ENCODE results near the gene SVIL.
"Not testable (repeated sequence)": the region's sequence is repeated elsewhere in the genome, so short reads cannot be mapped to it uniquely, and the experiment has no call there.

SVIL gene

DNA sequence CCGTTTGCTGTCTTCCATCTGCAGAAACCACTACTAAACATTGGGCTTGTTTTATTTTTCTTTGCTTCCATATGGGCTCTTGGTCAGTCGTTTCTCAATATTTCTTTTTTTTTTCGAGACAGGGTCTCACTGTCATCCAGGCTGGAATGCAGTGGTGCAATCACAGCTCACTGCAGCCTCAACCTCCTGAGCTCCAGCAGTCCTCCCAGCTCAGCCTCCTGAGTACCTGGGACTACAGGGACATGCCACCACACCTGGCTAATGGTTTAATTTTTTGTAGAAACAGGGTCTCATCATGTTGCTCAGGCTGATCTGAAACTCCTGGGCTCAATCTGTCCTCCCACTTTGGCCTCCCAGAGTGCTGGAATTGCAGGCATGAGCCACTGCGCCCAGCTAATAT, 182.8 kb downstream of the SVIL start:
- no peak for DNase-seq (ENCODE audit: low spot score)

- no peak for DNase-seq (ENCODE audit: low spot score)
These were observed 184.4 kb downstream of the SVIL start for GRCh38 chr10:29450405-29450804.

DNA sequence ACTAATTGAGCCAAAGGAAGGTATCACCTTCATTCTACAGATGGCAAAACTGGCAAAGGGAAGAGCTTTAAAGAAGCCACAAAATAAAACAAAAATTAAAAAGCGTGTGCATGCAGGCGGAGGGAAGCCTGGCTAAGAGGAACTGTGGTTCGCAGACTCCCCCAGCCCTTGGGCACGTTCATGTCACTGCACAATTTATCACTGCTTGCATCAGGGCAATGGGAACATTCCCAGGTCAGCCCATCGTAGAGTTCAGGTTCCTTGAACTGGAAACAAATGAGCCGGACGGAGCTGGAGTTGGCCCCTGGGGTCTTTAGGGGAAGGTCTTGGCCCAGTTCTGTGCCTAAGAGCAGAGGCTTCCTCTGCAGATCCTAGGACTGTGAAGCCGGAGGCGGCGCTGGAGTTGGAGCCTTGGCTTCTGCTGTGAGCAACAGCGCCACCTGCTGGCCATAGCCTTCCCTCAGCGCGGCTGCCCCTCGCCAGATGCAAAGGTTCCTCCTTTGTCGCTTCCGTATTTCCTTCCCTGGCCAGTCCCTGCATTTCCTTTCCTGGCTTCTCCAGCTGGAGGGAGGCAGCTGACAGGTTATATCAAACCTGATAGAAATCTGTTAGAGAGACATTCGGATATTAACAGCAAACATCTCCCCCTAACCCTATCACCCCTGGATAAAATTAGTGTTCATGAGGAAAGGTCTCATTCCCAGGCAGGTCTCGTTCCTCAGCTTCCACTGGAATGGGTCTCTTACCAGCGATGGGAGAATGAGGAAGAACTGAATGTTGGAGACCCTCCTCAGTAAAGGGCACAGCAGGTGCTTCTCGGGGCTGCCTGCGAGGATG, 185.8 kb downstream of the SVIL start:
- peak; percentile 73 for DNase-seq (ENCODE audit: low spot score)

GRCh38 chr10:29448125-29448524, 186.6 kb downstream of the SVIL start:
- DNase-seq (ENCODE audit: low spot score): no peak

GRCh38 chr10:29446327-29446726, 188.4 kb downstream of the SVIL start:
- no peak for DNase-seq (ENCODE audit: low spot score)

GRCh38 chr10:29443745-29444523, 190.8 kb downstream of the SVIL start:
- DNase-seq (ENCODE audit: low spot score): no peak

- no peak for DNase-seq (ENCODE audit: low spot score)
These were observed 193.8 kb downstream of the SVIL start for GRCh38 chr10:29440981-29441380.

DNA sequence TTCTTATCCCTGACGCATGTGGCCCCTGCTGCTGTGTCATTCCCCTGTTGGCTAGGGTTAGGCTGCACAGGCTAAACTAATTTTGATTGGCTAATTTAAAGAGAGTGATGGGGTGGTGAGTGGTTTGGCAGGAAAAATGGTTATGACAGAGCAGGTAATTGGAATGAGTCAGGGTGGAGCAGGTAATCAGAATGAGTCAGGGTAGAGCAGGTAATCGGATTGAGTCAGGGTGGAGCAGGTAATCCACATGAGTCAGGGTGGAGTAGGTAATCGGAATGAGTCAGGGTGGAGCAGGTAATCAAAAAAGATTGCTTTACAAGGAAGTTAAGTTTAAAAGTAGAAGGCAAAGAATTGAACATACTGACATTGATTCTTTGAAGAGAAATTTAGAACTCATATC, 195.8 kb downstream of the SVIL start:
- not testable (repeated sequence) for DNase-seq (ENCODE audit: low spot score)

- DNase-seq (ENCODE audit: low spot score): no peak
These were observed 196.5 kb downstream of the SVIL start for GRCh38 chr10:29438271-29438670.

DNA sequence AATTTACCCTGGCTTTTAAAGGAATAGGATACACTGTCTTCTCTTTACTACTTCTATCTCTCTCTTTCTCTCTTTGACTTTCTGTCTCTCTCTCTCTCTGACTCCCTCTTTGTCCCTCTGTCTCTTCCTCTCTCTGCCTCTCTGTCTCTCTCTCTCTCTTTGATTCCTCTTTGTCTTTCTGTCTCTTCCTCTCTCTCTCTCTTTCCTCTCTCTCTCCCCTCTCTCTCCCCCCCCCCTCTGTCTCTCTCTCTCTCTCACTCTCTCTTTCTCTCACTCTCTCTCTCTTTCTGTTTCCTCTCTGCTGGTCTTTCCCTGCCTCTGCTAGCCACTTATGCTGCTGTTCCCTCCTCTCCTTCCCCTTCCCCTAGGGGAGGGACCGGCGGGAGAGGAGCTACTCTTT, 196.9 kb downstream of the SVIL start:
- DNase-seq (ENCODE audit: low spot score): no peak

- no peak for DNase-seq (ENCODE audit: low spot score)
These were observed 198.8 kb downstream of the SVIL start for GRCh38 chr10:29435809-29436501.

GRCh38 chr10:29434111-29434510, 200.7 kb downstream of the SVIL start:
- no peak for DNase-seq (ENCODE audit: low spot score)

DNA sequence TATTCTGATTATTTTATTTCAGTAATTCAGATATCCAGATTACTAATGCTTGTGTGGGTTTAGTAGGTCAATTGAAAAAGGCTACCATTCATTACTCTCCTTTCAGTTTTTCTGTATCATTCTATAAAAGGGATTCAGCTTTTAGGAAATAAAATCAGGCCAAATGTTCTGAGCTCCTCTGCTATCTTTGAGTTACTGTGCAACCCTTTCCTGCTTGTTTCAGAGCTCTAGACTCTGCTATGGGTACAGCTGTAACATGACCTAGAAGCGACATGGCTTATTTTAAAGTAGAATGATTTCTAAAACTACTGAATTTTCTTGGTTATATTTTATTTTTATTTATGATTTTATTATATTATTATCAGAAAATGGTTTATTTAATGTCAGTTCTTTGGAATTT, 203.1 kb downstream of the SVIL start:
- DNase-seq (ENCODE audit: low spot score): no peak

DNA sequence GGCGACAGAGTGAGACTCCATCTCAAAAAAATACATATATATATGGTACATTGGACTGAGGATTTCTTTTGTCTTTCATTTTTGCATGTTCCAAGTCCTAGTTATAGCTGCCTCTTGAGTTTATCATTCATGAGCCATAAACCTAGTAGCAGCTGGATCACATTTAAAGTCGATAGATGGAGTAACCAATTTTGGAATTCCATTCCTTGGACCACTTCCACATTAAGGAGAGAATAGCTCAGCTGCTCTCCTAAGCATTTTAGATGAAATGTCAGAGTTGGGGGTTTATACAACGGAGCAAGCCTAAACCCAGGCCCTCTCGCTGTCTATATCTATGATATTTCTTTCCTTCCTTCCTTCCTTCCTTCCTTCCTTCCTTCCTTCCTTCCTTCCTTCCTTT, 204.7 kb downstream of the SVIL start:
- DNase-seq (ENCODE audit: low spot score): no peak

GRCh38 chr10:29428486-29428885, 206.3 kb downstream of the SVIL start:
- DNase-seq (ENCODE audit: low spot score): no peak

GRCh38 chr10:29427667-29428066, 207.1 kb downstream of the SVIL start:
- DNase-seq (ENCODE audit: low spot score): no peak

DNA sequence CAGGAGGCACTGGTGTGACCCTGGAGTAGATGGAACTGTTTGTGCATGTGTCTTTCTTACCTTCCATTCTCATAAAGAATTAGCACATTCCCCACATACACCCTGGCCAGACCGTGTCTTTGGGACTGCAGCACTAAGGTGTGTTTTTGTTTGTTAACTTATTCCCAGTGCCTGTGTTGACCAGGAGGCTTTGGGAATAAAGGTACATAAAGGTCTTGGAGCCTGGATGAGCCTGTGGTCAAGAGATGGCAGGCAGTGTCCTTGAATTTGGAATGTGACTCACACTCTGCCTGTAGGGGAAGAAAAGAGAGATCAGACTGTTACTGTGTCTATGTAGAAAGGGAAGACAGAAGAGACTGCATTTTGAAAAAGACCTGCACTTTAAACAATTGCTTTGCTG, 208.4 kb downstream of the SVIL start:
- no peak for DNase-seq (ENCODE audit: low spot score)

GRCh38 chr10:29424017-29424416, 210.8 kb downstream of the SVIL start:
- no peak for DNase-seq (ENCODE audit: low spot score)

GRCh38 chr10:29420744-29421143, 214.0 kb downstream of the SVIL start:
- DNase-seq (ENCODE audit: low spot score): no peak

- DNase-seq (ENCODE audit: low spot score): no peak
These were observed 217.4 kb downstream of the SVIL start for GRCh38 chr10:29417324-29417723.

DNA sequence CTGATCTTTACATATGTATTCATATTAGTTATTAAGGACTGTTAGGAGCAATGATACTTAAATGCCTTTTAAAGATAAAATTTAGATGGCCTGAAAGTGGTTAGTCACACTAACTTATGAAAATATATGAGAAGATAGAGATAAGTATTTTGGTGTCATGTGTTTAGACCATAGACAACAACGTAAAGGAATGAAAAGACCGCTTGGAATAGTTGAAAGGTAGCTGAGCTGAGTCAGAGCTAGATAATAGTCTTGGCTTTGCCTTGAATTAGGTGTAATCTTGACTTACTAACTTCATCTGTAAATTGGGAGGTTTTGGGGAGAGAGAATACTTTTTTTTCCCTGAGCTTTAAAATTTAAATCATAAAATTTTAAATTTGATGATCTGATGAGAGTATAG, 218.9 kb downstream of the SVIL start:
- no peak for DNase-seq (ENCODE audit: low spot score)

DNA sequence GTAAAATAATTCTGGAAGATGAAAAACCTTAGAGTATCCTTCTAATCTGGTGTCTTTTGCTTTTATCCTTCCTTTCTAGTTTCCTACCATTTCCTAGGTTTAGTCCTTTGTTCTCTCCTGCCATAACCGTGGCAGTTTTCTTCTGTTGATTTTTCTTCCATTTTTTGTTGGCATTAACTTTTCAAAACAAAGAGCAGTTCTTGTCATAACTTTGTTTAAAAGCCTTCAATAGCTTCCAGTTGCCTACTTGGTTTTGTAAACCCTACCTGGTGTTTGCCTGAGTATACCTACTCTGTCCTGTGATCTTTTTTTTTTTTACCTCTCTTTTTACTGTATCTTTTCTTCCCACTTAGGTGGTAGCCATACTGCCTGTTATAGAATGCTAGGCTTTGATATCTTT, 220.3 kb downstream of the SVIL start:
- no peak for DNase-seq (ENCODE audit: low spot score)

DNA sequence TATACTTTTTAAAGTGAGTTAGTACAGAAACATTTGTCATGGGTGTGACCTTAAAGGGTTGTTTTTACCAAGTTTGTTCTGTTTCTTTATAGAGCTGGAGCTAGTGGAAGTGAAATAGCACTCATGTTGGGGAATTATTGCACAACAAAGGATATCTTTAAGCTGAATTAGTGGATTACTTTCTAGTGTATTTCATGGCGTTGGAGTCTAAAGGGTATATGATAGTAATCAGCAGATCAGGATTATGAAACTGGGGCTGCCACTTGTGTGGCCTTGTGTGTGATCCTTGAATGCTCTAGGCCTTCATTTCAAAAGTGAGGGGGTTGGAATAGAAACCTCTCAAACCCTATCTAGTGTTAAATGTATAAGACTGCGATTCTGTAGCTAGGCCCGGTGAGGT, 222.3 kb downstream of the SVIL start:
- DNase-seq (ENCODE audit: low spot score): no peak

Measured in hematopoietic multipotent progenitor cell treated with erythropoietin and hydrocortisone succinate and interleukin-3 and kit ligand, for 15 days (in vitro differentiated cells).